ENCODE measurements around the gene CCR5.
"Not testable (repeated sequence)": the region's sequence is repeated elsewhere in the genome, so short reads cannot be mapped to it uniquely, and the experiment has no call there.

Gene CCR5

DNA sequence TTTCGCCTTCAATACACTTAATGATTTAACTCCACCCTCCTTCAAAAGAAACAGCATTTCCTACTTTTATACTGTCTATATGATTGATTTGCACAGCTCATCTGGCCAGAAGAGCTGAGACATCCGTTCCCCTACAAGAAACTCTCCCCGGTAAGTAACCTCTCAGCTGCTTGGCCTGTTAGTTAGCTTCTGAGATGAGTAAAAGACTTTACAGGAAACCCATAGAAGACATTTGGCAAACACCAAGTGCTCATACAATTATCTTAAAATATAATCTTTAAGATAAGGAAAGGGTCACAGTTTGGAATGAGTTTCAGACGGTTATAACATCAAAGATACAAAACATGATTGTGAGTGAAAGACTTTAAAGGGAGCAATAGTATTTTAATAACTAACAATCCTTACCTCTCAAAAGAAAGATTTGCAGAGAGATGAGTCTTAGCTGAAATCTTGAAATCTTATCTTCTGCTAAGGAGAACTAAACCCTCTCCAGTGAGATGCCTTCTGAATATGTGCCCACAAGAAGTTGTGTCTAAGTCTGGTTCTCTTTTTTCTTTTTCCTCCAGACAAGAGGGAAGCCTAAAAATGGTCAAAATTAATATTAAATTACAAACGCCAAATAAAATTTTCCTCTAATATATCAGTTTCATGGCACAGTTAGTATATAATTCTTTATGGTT is at the start of gene CCR5:
TSS of gene CCR5 (plus strand) at position 108 of the 680 bp plus-strand sequence. CDS start 1,957 bp downstream, outside the sequence.
- DNase-seq (ENCODE audit: low read depth in 2 of 2) = no peak

GRCh38 chr3:46321461-46322104 is 49.2 kb upstream of the CCR5 start:
- no peak for DNase-seq (ENCODE audit: low read depth in 2 of 2)

DNA sequence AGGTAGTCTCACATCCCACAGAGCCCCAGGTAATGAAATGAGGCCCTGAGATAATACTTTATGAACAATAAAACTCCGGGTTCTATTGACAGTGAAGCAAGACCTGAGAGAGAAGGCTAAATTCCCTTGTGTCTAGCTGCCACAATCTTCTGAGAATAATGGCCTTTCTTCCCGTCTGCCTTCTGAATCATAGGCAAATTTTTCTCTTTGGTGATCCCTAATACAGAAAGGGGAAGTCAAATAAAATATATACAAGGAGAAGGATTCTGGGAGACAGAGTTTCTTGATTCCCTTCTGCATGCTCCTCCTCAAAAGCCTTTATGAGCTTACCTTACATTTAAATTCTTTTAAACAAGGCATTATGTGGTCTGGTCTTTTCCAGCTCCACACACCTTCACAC is 46.7 kb upstream of the CCR5 start:
- DNase-seq (ENCODE audit: low read depth in 2 of 2) = no peak

DNA sequence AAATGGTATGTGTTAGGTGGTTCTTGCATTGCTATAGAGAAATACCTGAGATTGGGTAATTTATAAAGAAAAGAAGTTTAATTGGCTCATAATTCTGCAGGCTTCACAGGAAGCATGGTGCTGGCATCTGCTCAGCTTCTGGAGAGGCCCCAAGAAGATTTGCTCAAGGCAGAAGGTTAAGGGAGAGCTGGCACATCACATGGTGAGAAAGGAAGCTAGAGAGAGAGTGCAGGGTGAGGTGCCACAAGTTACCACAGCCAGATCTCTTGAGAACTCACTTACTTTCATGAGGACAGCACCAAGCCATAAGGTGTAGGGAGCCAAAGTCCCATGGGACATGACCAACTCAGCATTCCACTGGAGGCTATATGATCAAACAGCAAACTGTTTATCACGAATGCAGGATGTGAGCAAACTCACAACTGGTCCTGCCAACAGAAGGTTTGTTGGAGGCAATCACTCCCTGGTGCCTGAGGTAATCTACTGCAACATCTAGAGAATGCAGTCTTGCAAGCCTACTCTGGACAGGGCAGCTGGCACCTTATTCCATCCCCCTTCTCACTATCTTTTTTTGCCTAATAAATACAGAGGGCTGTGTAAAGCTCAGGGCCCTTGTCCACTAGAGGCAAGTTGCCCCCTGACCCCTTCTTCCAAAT is 45.0 kb upstream of the CCR5 start:
- no peak for DNase-seq (ENCODE audit: low read depth in 2 of 2)

DNA sequence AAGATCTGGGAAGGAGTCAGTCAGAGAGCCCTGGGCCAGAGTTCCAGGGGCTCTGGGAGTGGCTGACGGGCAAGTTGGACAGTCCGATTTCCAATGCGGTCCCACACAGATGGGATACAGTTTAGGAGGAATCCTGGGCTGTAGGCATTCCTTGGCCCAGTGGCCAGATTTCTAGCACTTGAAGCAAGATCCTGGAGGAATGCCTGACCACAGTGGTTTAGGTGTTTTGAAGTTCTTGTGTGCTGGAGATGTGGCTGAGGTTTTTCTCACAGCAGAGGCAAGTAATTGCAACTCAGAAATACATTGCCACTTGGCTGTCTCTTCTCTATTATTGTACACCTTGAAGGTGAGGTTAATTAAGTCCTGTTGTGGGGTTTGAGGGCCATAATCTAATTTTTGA is 40.1 kb upstream of the CCR5 start:
- DNase-seq (ENCODE audit: low read depth in 2 of 2) = not testable (repeated sequence)

DNA sequence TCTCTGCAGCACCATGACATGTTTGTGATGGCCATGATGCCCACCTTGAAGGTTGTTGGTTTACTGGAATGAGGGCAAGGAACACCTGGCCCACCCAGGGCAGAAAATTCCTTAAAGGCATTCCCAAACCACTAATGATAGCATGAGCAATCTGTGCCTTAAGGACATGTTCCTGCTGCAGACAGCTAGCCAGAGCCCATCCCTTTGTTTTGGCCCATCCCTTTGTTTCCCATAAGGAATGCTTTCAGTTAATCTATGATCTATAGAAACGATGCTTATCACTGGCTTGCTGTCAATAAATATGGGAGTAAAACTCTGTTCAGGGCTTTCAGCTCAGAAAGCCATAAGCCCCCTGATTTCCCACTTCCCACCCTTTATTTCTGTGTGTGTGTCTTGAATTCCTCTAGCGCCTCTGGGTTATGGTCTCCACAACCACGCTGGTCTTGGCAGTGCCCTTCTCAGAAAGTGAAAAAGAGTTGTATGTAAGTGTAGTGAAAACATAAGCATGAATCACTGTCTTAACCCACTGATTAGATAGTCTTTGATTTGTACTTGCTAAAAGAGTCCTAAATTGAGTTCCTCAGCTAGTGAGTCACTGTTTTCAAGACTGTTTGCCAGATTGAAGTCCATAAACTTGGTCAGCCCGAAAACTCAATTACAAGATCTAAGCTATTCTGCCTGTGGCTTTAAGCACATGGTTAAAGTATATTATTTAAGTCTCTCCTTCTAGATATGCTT is 35.8 kb upstream of the CCR5 start:
- no peak for DNase-seq (ENCODE audit: low read depth in 2 of 2)

DNA sequence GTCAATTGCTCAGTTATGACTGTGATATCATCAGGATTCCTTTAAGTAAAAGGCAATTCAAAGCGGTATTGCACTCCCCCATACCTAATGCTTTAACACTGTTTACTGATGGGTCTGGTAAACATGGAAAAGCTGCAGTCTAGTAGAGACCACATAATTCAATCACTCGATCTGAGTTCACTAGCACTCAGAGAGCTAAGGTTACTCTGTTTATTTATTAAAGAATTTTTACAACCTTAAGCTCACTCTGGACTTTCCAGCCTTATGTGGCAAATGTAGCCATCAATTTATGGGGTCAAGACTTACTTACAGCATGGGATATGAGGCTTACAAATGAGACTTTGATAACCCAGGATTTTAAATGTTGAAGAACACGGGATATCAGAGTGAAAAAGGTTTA is 35.2 kb upstream of the CCR5 start:
- DNase-seq (ENCODE audit: low read depth in 2 of 2) = no peak

- DNase-seq (ENCODE audit: low read depth in 2 of 2) = no peak
These were observed 32.8 kb upstream of the CCR5 start for GRCh38 chr3:46337911-46338310.

- no peak for DNase-seq (ENCODE audit: low read depth in 2 of 2)
These were observed 31.9 kb upstream of the CCR5 start for GRCh38 chr3:46338840-46339239.

DNA sequence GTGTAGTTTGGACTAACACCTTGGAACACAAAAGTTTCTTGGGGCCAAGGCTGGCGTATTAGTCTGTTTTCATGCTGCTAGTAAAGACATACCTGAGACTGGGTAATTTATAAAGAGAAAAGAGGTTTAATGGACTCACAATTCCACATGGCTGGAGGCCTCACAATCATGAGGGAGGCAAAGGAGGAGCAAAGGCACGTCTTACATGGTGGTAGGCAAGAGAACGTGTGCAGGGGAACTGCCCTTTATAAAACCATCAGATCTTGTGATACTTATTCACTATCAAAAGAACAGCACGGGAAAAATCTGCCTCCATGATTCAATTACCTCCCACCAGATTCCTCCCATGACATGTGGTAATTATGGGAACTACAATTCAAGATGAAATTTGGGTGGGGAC is 26.3 kb upstream of the CCR5 start:
- no peak for DNase-seq (ENCODE audit: low read depth in 2 of 2)

- DNase-seq (ENCODE audit: low read depth in 2 of 2) = no peak
These were observed 21.8 kb upstream of the CCR5 start for GRCh38 chr3:46348823-46349482.

DNA sequence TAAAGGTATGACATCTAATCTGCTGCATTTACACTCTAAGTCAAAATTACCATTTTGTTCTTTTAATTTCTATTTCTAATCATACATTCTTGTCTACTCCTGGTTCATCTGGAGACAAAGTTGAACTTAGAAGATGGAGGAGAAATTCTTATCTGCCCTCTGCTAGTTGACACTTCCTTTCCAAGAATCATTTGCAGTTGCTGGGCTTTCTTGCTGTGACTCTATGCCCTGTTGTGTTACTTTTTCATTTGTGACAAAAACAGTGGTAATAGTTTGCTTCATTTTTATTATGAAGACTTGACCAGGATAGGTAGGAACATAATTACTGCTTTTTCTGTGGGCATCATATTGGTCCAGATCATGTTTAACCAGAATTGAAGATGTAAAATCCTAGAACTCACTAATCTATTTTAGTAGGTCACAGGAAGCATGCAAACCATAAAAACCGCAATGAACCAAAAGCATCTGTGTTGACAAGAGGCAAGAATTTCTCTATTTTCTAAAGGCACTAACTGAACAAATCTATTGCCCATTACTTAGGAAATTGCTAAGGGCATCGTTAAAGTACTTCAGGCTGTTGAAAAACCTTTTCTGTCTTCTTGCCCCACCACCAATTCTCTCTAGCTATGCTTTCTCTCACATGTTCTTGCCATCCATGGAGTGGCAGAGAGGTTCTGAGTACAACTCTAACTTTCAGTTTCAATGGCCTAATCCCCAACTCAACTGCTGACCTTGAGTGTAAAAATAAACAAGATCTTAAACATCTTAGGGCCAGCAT is 21.1 kb upstream of the CCR5 start:
- no peak for DNase-seq (ENCODE audit: low read depth in 2 of 2)

DNA sequence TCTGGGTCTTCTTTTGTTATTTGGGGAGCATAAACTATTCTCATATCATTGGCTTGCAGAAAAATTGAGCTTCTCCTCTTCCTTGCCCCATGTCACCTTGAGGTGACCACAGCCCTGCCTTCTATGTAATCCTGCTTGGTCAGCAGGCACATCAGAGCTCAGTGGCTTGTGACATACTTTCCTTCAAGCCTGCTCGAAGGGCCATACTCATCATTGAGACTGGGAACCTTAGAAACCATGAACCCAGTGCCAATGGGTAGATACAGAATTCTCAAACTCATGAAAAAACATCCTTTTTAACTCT is 20.5 kb upstream of the CCR5 start:
- DNase-seq (ENCODE audit: low read depth in 2 of 2) = no peak

DNA sequence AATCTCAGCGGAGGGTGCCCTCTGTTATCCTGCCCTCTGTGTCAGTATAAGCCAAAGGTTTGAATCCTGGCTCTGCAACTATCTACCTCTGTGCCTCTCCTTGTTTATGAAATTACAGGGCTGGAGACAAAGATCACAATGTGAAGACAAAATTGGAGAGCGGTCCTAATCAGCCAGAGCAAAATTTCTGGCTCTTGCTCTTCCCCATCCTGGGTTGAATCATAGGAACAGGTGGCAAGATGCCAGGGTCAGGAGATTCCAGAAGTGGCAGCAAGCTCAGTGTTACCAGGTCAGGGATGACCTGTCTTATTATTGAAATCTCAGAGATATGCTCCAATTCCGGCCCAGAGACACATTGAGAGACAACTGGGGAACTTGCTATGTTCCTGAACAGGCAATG is 19.1 kb upstream of the CCR5 start:
- no peak for DNase-seq (ENCODE audit: low read depth in 2 of 2)

GRCh38 chr3:46353090-46353489 is 17.7 kb upstream of the CCR5 start:
- no peak for DNase-seq (ENCODE audit: low read depth in 2 of 2)

GRCh38 chr3:46353647-46354410 is 16.9 kb upstream of the CCR5 start, which contains the start of gene CCR2:
Gene CCR2 (plus strand): TSS chr3:46354111. CDS start chr3:46357528, 3,417 bp downstream.
- no peak for DNase-seq (ENCODE audit: low read depth in 2 of 2)

GRCh38 chr3:46354478-46354877 is 16.3 kb upstream of the CCR5 start:
- DNase-seq (ENCODE audit: low read depth in 2 of 2) = no peak

DNA sequence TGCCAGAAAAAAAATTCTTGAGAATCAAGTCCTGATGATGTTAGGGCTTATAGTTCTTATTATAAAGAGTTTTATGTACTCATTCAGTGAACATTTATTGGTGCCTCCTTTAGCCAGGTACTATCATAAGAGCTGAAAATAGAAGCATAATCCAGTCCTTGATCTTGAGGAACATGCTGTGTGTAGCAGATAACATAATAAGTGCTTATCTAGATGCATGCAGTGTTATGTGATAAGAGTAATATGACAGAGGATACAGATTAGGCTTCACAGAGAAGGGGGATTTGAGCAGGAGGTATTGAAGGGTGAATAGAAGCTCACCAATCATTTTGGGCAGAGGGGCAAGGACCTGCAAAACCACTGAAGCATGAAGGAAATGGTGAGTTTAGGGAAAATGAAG is 15.8 kb upstream of the CCR5 start:
- DNase-seq (ENCODE audit: low read depth in 2 of 2) = no peak

GRCh38 chr3:46356276-46356675 is 14.5 kb upstream of the CCR5 start:
- no peak for DNase-seq (ENCODE audit: low read depth in 2 of 2)

DNA sequence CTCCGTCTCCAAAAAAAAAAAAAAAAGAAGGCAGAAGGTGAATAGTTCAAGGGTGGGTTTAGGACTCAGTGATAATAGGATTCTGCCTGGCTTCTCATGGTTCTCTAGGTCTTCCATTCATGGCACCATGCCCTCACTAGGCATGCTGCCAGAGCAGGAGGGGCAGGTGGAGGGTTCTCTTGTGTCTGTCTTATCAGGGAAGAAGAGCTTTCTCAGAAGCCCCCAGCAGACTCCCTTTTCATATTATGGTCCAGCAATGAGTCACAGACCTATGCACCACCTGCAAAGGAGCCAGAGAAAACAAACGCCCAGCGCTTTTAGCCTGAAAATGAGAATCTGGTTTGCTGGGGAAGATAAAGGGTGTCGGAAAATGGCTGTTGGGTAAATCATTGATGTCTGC is 13.8 kb upstream of the CCR5 start:
- no peak for DNase-seq (ENCODE audit: low read depth in 2 of 2)

DNA sequence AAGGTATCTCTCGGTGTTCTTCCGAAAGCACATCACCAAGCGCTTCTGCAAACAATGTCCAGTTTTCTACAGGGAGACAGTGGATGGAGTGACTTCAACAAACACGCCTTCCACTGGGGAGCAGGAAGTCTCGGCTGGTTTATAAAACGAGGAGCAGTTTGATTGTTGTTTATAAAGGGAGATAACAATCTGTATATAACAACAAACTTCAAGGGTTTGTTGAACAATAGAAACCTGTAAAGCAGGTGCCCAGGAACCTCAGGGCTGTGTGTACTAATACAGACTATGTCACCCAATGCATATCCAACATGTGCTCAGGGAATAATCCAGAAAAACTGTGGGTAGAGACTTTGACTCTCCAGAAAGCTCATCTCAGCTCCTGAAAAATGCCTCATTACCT is 12.3 kb upstream of the CCR5 start:
- no peak for DNase-seq (ENCODE audit: low read depth in 2 of 2)

Data from activated CD4-positive, alpha-beta T cell treated with anti-CD3 and anti-CD28 coated beads for 24 hours (primary cell).